ENCODE measurements around the gene LANCL2.
"Not testable (repeated sequence)": the region's sequence is repeated elsewhere in the genome, so short reads cannot be mapped to it uniquely, and the experiment has no call there.

LANCL2 gene

GRCh38 chr7:55409482-55410225 is 44.5 kb downstream of the LANCL2 start:
- DNase-seq, result no peak

- no peak for DNase-seq
Observed at GRCh38 chr7:55410667-55411239, 45.6 kb downstream of the LANCL2 start.

- DNase-seq, result no peak
Observed at GRCh38 chr7:55411844-55412243, 46.7 kb downstream of the LANCL2 start.

GRCh38 chr7:55413442-55413841 is 48.3 kb downstream of the LANCL2 start:
- no peak for DNase-seq

GRCh38 chr7:55415173-55415778 is 50.1 kb downstream of the LANCL2 start:
- DNase-seq, result no peak

- not testable (repeated sequence) for DNase-seq
Observed at GRCh38 chr7:55417456-55417855, 52.3 kb downstream of the LANCL2 start.

GRCh38 chr7:55420530-55420929 is 55.4 kb downstream of the LANCL2 start:
- DNase-seq, result no peak

- no peak for DNase-seq
Observed at GRCh38 chr7:55423277-55423711, 58.2 kb downstream of the LANCL2 start.

GRCh38 chr7:55423891-55424290 is 58.8 kb downstream of the LANCL2 start:
- DNase-seq, result no peak

GRCh38 chr7:55425141-55425752 is 60.1 kb downstream of the LANCL2 start:
- DNase-seq, result no peak

GRCh38 chr7:55426676-55427075 is 61.5 kb downstream of the LANCL2 start:
- no peak for DNase-seq

GRCh38 chr7:55427342-55427741 is 62.2 kb downstream of the LANCL2 start:
- no peak for DNase-seq

GRCh38 chr7:55427800-55428199 is 62.7 kb downstream of the LANCL2 start:
- DNase-seq, result no peak

GRCh38 chr7:55429835-55430499 is 64.8 kb downstream of the LANCL2 start:
- no peak for DNase-seq

- no peak for DNase-seq
Observed at GRCh38 chr7:55431898-55432297, 66.8 kb downstream of the LANCL2 start.

GRCh38 chr7:55432506-55432905 is 67.4 kb downstream of the LANCL2 start:
- no peak for DNase-seq

- DNase-seq, result no peak
Observed at GRCh38 chr7:55432939-55433784, 68.0 kb downstream of the LANCL2 start.

GRCh38 chr7:55435466-55435865 is 70.3 kb downstream of the LANCL2 start:
- no peak for DNase-seq

GRCh38 chr7:55436457-55436856 is 71.3 kb downstream of the LANCL2 start:
- no peak for DNase-seq

GRCh38 chr7:55437375-55437774 is 72.2 kb downstream of the LANCL2 start:
- DNase-seq, result no peak

GRCh38 chr7:55438085-55438756 is 73.1 kb downstream of the LANCL2 start:
- no peak for DNase-seq
